Stimulated activated CD8-positive, alpha-beta memory T cell treated with anti-CD3 and anti-CD28 coated beads, Interleukin-4, amount 100 ng/mL, for 4 hours (primary cell): ENCODE measurements around the gene CD7.
A peak's percentile ranks its signal among the peaks of the same experiment; 100 is the strongest.

Experiments
- DNase-seq, 2 donors: peaks; one replicate each; pipeline ENCODE4 v3.0.0-alpha.2; 2020; ENCODE audit warnings: low read depth in 2 of 2, low spot score in 1 of 2

The CD7 gene

DNA sequence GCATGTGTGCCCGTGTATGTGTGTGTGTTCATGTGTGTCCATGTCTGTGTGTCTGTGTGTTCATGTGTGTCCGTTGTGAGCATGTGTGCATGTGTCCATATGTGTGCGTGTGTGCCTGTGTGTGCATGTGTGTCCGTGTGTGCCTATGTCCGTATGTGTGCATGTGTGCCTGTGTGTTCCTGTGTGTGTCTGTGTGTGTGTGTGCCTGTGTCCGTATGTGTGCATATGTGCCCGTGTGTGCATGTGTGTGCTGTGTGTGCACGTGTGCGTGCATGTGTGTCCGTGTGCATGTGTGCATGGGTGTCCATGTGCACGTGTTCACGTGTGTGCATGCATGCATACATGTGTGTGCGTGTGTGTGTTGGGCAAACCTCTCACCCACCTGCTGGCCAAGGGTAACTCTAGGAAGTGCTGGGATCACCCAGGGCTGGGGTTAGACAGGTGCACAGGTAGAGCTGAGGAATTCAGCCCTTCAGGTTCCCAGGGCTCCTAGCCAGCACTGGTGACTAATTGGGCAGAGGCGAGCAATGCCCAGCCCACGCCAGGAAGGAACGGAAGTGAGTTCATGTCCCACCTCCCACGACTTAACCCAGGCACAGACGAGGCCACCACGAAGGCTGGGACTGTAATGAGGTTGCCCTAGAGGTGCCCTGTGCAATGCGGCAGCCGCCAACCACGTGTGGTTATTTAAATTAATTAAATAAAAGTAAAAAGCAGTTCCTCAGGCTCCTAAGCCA lies 35.7 kb downstream of the CD7 start:
- no peak for DNase-seq

DNA sequence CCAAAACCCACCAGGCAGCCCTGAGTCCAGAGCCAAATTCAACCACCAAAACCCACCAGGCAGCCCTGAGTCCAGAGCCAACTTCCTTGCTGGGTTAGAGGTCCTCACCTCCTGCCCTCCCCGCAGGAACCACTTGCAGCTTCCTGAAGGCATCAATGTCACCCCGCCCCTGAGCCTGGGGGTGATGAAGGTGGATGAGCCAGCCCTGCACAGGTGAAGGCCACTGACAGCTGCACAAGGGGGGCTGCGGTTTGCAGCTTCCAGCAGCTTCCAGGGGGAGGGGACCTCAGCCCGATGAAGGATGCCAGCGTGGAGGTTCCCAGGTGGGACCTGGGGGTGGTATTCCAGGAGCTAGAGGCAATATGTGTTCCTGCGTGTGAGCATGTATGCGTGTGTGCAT lies 36.3 kb downstream of the CD7 start:
- DNase-seq: no peak

DNA sequence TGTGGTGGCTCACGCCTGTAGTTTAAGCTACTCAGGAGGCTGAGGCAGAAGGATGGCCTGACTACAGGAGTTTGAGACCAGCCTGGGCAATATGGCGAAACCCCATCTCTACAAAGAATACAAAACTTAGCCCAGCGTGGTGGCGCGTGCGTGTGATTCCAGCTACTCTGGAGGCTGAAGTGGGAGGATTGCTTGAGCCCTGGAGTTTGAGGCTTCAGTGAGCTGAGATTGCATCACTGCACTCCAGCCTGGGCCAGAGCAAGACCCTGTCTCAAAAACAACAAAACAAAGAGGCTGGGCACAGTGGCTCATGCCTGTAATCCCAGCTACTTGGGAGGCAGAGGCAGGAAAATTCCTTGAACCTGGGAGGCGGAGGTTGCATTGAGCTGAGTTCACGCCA lies 36.9 kb downstream of the CD7 start:
- no peak for DNase-seq

DNA sequence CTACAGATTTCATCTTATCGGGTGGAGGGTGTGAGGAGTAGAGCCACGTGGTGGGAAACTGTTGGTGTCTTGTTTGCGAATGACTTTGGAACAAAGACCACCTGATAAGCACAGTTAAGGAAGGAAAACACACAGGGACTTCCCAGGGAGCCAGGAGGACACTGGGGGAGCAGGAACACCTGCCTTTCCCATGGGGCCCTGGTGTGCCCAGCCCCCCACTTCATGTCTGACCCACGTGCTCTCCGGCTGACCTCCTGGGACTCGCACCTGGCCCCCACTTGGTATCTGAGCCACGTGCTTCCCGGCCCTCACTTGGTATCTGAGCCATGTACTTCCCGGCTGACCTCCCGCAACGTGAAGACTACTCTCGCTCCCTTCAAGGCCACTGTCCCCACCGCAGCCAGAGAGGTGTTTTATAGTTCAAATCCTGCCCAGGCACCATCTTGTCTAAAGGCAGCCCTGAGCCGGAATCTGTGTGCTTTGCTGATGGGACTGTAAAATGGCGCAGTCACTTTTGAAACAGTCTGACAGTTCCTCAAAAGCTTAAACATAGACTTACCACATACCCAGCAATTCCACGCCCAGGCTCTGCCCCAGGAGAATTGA lies 38.5 kb downstream of the CD7 start:
- no peak for DNase-seq

DNA sequence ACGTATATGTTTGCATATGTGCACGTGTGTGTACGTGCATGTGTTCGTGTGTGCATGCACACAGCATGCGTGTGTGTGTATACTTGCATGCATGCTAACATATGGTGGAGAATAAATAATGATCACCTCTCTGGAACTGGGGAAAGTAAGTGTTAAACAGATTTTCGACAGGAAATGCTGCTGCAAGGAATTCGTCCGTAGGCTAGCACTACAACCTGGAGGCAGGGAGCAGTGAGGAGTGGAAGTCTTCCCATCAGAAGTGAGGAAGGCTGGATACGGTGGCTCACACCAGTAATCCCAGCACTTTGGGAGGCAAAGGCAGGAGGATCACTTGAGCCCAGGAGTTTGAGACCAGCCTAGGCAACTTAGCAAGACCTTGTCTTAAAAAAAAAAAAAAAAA lies 39.1 kb downstream of the CD7 start:
- no peak for DNase-seq

DNA sequence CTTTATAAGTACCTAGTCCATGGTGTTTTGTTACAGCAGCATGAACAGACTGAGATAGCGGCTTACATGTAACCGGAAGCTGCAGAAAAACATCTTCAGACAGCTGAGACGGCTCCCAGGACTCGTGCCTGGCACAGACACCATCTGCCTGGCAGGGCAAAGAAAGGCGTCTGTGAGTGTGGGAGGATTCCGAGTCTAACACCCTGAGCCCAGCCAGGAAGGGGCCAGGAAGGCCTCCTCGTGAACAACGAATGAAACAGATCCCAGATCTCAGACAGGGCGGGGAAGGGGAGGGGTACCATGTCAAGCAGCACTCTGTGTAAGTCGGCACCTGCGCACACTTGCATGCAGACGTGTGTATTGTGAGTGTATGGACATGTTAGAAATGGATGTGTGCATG lies 39.6 kb downstream of the CD7 start:
- DNase-seq: no peak

DNA sequence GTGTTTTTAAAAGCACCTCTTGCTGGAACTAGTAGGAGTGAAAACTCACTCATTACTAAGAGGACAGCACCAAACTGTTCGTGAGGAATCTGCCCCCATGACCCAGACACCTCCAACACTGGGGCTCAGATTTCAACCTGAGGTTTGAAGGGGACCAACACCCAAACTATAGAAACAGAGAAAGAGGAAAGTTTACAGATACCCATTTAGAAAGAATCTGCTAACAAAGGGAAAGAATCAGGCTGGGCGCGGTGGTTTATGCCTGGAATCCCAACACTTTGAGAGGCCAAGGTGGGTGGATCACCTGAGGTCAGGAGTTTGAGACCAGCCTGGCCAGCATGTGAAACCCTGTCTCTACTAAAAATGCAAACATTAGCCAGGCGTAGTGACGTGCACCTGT lies 40.5 kb downstream of the CD7 start:
- no peak for DNase-seq

DNA sequence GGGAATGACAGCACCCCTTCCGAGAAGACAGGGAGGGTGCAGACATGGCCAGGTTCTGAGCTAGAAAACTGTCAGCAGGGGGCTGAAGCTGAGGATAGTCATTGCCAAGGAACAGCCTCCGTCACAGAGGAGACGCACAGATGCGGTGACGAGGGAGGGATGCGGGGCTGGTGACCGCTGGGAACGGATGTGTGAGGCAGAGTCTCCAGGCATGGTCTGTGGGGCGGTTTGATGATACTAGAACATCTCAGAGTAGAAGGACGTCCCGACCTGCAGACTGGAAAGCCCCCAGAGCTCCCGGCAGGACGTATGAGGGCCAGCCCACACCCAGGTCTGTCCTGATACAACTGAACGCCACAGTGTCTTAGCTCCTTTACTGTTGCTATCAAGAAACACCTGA lies 42.1 kb downstream of the CD7 start:
- no peak for DNase-seq

DNA sequence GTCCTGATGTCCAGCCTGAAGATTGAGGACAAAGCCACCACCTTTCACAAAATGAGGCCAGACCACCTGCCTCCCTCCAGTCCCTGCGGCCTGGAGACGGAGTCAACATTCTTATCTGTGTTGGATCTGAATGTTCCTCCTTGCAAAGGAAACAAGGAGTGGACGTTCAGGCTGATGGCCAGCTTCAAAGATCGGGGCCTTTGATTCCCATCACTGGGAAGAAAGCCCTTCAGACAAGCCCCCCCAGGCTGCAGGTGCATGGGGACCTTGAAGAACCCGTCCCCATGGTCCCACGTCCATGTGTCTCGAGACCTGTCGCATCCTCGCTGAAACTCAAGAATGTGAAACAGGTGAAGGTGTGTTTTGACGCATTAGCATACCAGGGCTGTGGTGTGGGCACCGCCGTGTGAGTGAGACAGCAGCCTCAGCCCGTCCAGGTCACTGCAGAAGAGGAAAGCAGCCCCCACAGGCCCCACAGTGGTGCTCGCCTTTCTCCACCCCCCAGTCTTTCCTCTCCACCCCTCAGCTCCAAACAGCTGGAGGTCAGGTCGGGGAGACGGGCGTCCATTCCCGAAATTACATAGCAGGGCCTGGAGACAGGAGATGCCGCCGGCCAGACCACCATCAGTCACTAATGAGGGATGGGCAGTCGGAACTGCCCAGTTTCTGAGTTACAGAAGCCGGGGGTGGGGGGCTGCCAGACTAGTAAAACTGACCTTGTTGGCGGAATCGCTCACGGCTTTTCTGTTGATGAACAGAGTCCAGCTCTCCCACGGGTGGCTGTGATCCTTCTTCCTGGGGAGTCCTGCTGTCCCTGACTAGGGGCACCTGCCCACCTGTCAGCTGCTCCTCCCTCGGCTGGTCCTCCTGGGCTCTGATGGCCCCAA lies 43.0 kb downstream of the CD7 start:
- no peak for DNase-seq

DNA sequence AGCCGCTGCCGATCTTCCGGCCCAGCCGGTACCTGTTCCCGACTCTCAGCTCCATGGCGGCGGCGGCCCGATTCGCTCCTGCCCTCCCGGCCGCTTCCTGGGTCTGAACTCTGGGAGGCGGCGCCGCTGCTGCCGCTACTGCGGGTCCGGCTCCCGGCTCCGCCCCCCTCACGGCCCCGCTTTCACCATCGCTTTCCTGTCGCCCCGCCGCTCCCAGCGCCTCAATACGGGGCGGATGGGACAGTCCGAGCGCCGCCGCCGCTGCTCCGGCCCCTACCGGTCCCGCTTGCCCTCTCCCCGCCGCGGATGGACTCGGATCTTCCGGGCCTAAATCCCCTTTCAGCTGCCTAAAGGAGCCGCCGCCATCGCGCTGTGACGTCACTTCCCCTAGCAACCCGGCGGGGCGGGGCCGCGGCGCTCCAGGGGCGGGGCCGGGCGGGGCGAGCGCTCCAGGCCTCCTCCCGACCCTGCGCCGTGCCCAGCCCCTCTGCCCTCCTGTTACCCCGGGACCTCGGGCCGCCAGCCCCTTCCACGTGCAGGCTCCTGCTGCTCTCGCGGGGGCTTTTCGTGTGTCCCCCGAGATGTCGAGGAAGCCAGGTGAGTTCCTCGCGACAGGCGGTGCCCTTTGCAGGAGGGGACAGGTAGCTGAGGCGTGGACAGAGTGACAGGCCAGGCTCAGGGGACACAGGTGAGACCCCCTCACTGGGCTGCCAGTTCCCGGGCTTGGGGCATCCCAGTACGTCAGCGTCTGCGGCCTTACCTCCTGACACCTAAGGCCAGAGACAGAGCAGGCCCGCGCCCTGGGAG lies 43.9 kb downstream of the CD7 start, which contains the start of gene CSNK1D:
Gene CSNK1D (minus strand): TSS at position 374 of the 807 bp plus-strand sequence. CDS start 319 bp downstream, at position 55.
- DNase-seq: peak; percentile 77 to 84

DNA sequence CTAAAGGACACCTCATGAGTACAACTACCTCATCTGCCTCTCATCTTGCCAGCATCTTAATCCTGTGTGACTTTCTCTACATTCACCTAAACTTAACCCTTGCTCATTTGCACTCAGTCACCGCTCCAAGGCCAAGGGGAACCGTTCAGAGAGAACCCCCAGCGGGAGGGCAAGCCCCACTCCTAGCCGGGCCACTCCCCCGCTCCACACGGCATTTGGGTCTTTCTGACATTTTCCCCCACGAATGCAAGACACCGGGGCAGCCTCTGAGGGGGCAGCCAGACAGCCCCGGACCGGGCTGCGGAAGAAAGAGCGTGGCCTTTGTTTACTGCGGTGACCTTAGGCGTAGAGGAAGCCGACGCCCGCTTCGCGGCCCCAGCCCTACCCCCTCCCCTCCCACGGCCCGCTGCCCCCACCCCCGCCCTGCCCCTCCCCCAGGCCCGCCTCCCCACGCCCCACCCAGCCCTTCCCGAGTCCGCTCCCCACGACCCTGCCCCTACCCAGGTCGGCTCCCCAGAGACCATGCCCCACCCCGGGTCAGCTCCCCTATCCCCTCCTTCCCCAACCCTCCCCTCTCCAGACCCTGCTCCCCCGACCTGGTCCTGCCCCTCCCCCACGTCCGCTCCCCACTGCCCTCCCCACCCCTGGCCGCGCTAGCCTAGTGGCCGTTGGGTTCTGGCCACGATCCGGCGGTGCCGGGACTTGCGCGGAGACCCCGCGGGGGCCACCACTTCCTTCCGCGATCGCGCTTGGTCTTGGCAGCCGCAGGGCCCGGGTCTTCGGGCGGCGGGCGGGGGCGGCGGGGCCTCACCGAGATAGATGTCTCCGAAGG lies 44.7 kb downstream of the CD7 start:
- peak in 1 of 2 donors; percentile 11 for DNase-seq

DNA sequence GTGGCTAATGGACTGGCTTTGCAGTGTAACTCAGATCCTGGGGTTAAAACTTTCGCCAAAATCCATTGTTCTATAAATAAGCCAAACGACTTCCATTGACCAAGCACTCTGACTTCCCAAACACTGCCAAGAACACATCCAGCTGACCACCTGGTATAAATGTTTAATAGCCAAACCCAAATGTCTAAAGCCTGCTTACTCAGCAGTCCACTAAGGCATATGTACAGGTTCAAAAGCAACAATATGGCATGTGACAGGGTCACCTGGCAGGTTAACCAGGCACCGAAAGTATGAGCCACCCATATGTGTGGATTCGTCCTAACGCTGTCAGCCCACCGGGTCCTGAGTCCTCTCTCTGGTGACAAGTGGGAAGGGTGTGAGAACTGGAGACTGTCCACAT lies 46.0 kb downstream of the CD7 start:
- no peak for DNase-seq

DNA sequence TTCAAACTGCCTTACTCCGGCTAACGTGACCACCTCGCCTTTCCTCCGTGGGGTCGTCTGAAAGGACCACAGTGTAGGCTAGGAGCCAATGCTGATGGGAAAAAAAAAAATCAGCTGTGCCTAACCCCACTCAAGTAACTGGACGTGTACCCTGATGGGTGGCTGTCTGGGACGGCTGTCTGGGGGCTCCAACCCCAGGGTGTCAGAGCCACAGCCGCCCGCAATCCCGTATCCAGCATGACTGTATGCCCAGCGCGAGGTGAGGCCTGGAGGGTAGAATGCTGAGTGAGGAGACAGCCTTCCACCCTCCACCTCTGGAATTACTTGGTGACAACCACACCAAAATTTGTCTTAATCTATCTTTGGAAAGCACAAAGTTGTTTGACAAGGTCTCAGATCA lies 46.8 kb downstream of the CD7 start:
- no peak for DNase-seq

DNA sequence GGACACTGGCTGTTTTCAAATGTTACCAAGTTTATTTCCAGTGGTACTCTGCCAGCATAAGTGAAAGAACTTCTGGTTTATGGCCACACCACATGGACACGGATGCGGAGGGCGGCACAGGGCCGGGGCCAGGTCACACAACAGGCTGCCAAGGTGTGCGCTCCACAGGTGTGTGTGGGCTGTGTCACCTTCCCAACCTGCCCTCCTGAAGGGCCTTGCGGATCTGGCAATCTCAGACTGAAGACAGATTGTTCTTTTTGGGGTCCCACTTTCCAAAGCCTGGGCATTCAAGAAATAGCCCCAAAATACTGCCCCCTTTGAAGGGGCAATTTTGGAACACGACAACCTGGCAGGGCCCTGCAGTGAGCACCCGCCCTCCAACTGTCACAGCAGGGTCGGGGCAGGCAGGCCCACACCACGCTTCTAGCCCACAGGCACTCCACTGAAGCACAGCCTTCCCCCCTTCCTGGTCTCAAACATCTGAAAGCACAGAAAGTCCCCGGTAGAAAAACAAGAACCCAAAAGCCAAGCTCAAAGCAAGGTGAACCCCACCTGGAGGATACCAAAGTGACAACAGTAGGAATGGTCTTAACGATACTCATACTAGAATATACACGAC lies 47.4 kb downstream of the CD7 start:
- no peak for DNase-seq

DNA sequence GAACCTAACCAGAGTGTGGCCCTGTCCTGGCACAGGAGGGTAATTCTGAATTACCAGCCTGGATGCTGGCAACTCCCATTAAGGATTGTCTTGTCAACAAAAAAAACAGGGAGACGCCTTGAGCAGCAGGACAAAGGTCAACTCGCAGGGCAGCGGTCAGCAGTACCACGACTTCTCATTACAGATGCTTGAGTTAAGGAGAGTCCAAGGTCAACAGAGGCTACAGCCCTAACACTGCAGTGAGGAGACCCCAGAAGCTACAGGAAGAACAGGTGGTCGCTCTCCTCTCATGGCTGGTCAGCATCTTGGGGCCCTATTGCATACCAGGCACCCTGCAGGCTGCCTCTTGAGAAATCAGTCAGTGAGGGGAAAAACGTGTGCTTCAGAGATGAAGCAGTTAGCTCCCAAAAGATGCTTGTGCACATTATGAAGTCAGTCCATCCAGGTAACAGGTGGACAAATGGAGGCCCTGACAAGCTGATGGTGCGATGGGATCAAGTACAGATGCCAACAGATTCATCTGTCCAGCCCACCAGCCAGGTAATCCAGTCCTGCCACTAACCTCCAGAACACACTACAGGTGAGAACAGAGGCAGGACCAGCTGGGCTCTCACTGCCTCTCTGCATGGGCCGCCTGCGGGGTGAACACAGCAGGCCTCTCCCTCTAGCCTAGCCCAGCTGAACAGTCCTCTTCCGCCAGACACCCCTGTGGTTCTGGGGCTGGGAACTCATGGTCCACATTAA lies 48.1 kb downstream of the CD7 start:
- no peak for DNase-seq

DNA sequence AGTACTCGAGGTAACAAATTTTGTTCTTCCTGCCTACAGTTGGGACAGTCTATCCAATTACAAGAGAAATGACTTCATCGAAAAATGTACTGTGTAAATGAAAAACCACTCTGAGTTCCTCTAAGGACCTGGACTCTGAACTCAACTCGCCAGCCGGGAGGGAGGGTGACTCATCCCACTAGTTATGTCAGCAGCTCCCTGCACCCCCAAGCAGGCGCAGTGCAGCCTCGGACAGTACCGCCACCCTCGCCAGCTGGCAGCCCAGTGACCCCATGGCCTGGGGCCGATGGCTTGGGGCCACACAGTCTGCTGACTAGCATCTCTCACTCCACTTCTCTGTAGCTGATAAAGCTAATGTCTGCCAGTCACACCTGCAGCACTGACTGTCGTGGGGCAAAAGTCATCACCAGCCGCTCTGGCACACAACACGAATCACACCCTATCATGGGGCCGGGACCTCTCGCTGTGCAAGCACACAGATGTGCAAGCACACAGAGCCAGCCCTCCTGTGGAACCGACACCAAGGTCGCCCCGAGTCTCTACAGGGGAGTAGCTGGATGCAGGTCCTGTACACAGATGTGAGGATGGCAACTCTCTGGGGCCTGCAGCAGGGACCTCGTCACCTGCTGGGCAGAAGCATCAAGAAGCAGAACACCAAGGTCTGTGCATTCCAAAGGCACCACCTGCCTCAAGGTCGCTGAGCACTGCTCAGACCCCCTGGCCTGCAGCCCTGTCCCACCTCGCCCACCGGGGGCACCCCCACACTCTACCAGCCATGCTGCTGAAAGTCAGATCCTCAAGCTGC lies 49.6 kb downstream of the CD7 start:
- DNase-seq: peak in 1 of 2 donors; percentile 41

DNA sequence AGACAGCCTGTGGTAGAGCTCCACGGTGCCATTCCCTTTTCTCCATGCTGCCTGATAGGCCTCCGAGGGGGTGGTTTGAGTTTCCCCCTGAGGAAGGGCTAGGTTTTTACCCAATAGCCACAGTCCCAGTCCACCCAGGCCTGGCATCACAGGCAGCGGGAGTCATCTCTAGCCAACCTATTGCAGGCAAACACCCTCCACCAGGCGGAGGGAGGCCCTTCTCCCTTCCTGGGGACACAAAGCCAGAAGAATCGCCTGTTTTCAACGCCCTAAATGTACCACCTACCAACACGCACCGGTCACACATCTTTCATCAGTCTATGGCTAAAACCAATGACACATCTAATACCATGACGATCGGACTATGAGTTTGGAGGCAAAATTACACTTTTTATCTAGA lies 51.3 kb downstream of the CD7 start:
- DNase-seq: no peak
